Activated T-cell treated with anti-CD3 and anti-CD28 coated beads, Interleukin-2, amount 50 U/mL, for 72 hours (primary cell): ENCODE results near the gene SMURF2. TPM values are rescaled to one million over a fixed set of nuclear protein-coding genes. Genes with fewer than 3 reads are reported as not detected.
"Not testable (repeated sequence)": the region's sequence is repeated elsewhere in the genome, so short reads cannot be mapped to it uniquely, and the experiment has no call there.

ENCODE experiments used
- ATAC-seq, 2 donors: fragments of 150-1000 bp; cut with Tn5 transposase; replicated peaks in 1 of 2; 2 replicates each; pipeline ENCODE4 v1.10.0; 2021; ENCODE audit warnings: moderate library complexity in 2 of 2, mild to moderate bottlenecking in 1 of 2
- DNase-seq, 2 donors: peaks; one replicate each; pipeline ENCODE4 v3.0.0; 2021 to 2022; ENCODE audit warnings: mixed read lengths in 1 of 2
- H3K27ac Mint-ChIP-seq: one replicate; pipeline ENCODE4 v1.8.0; 2022; ENCODE audit warnings: mild to moderate bottlenecking, moderate library complexity, mixed read lengths
- H3K27me3 Mint-ChIP-seq: one replicate; pipeline ENCODE4 v1.8.0; 2022; ENCODE audit warnings: low read depth, mixed read lengths
- H3K36me3 Mint-ChIP-seq, 2 donors: one replicate each; pipeline ENCODE4 v1.8.0; 2022; ENCODE audit warnings: mixed read lengths in 2 of 2, mild to moderate bottlenecking in 1 of 2; ENCODE audit not compliant: insufficient read depth in 2 of 2
- H3K4me1 Mint-ChIP-seq: one replicate; pipeline ENCODE4 v1.8.0; 2022; ENCODE audit warnings: low read depth, mixed read lengths
- H3K4me3 Mint-ChIP-seq, 2 donors: one replicate each; pipeline ENCODE4 v1.8.0; 2022; ENCODE audit warnings: mild to moderate bottlenecking in 2 of 2, mixed read lengths in 2 of 2, moderate library complexity in 2 of 2
- H3K9me3 Mint-ChIP-seq, 2 donors: one replicate each; pipeline ENCODE4 v1.8.0; 2022; ENCODE audit warnings: mixed read lengths in 2 of 2
- total RNA-seq, 2 donors: library from RNA; stranded (reverse); gene quantifications; one replicate each; pipeline ENCODE4 v1.2.3, GENCODE V29; 2022

The SMURF2 gene
- total RNA-seq, 2 donors from 2014 or later, result 18.3 to 19.4 TPM

GRCh38 chr17:64617125-64617780, 44.9 kb downstream of the SMURF2 start:
- DNase-seq (no peak), ATAC-seq (no peak)
- Mint-ChIP-seq H3K36me3 (no peaks in the 10 kb centered on the region), H3K27ac (no peak overlapping the region), H3K4me1 (peaks cover 10% of the 10 kb centered on the region), H3K4me3 (no peak overlapping the region), H3K27me3 (no peaks in the 10 kb centered on the region), H3K9me3 (no peaks in the 10 kb centered on the region)

- H3K27ac Mint-ChIP-seq, result no peak overlapping the region
Measured at GRCh38 chr17:64615028-64615677, 47.0 kb downstream of the SMURF2 start.

GRCh38 chr17:64614266-64615027, 47.7 kb downstream of the SMURF2 start:
- Mint-ChIP-seq H3K27me3 (no peaks in the 10 kb centered on the region), H3K27ac (no peak overlapping the region), H3K36me3 (no peaks in the 10 kb centered on the region), H3K4me3 (no peak overlapping the region), H3K4me1 (peaks cover 13% of the 10 kb centered on the region), H3K9me3 (no peaks in the 10 kb centered on the region)
- ATAC-seq (no peak), DNase-seq (no peak)

More at GRCh38 chr17:64615028-64615677, 47.0 kb downstream of the SMURF2 start:
- DNase-seq (no peak), ATAC-seq (no peak)
- Mint-ChIP-seq H3K9me3 (no peaks in the 10 kb centered on the region), H3K27me3 (no peaks in the 10 kb centered on the region), H3K36me3 (no peaks in the 10 kb centered on the region), H3K4me1 (peaks cover 10% of the 10 kb centered on the region), H3K4me3 (no peak overlapping the region)

DNA sequence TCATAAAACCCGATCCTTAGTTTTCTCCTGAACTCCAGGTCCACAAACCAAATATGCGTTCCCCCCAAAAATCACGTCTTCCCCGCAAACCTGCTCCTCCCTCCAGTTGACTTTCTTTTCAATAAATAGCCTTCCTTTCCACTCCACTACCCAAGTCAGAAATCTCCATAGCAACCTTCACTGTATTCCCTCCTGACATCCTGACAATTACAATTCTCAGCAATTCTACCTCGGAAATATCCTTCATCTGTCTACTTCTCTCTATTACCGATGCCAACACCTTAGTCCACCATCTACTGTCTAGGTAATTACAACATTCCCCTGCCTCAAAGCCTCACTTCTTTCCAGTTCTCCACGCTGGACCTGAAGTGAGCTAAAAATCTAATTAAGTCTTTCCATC, 50.7 kb downstream of the SMURF2 start:
- Mint-ChIP-seq H3K36me3 (no peaks in the 10 kb centered on the region), H3K27me3 (no peaks in the 10 kb centered on the region), H3K4me3 (no peak overlapping the region), H3K4me1 (peaks cover 30% of the 10 kb centered on the region), H3K9me3 (no peaks in the 10 kb centered on the region), H3K27ac (no peak overlapping the region)
- ATAC-seq, result no peak
- no peak for DNase-seq

DNA sequence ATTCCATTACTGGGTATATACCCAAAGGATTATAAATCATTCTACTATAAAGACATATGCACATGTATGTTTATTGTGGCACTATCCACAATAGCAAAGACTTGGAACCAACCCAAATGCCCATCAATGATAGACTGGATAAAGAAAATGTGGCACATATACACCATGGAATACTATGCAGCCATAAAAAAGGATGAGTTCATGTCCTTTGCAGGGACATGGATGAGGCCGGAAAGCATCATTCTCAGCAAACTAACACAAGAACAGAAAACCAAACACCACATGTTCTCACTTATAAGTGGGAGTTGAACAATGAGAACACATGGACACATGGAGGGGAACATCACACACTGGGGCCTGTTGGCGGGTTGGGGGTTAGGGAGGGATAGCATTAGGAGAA, 51.9 kb downstream of the SMURF2 start:
- H3K27me3 Mint-ChIP-seq, H3K4me3 Mint-ChIP-seq: not testable (repeated sequence)
- peaks cover 36% of the 10 kb centered on the region for H3K4me1 Mint-ChIP-seq

GRCh38 chr17:64608571-64608981, 53.5 kb downstream of the SMURF2 start:
- no peaks in the 10 kb centered on the region for H3K27me3 Mint-ChIP-seq
- peak overlapping the region; percentile 76 for H3K27ac Mint-ChIP-seq
- H3K36me3 Mint-ChIP-seq, result no peaks in the 10 kb centered on the region
- H3K4me1 Mint-ChIP-seq, result peaks cover 47% of the 10 kb centered on the region
- DNase-seq (peak in 1 of 2 donors; percentile 7), ATAC-seq (peak; percentile 95)
- no peaks in the 10 kb centered on the region for H3K9me3 Mint-ChIP-seq
- peak overlapping the region; percentile 66 to 68 for H3K4me3 Mint-ChIP-seq

More for the DNA sequence above, 51.9 kb downstream of the SMURF2 start:
- H3K36me3 Mint-ChIP-seq, ATAC-seq, H3K9me3 Mint-ChIP-seq, DNase-seq, H3K27ac Mint-ChIP-seq: not testable (repeated sequence)

DNA sequence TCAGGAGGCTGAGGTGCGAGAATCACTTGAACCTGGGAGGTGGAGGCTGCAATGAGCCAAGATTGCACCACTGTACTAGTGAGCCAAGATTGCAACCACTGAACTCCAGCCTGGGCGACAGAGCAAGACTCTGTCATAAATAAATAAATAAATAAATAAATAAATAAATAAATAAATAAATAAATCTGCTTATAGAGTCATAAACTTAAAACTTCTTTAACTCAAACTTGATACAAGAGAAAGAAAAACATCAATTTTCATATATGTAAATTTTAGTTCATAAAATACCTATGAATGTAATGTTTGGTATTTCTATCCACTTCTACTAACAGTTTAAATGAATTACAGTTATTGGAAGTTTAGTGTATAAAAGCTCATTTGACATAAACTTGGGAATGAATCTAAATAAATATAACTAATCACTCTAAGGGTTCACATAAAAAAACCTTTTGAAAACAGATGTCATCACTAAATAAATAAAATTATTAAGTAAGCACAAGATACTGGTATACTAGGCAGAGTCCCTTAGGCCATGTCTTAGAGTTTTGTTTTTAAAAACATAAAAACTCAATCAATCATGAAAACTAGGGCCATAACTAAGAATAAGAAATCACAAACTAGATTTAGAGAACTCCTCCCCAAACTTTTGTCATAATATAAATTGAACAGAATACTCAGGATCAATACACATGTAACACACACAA, 54.1 kb downstream of the SMURF2 start:
- ATAC-seq, result peak; percentile 25 to 53
- DNase-seq, result no peak
- peaks cover 42% of the 10 kb centered on the region for H3K4me1 Mint-ChIP-seq
- no peaks in the 10 kb centered on the region for H3K9me3 Mint-ChIP-seq
- H3K4me3 Mint-ChIP-seq, result peak overlapping the region; percentile 66 to 68
- H3K36me3 Mint-ChIP-seq, result no peaks in the 10 kb centered on the region
- H3K27me3 Mint-ChIP-seq, result no peaks in the 10 kb centered on the region
- peak overlapping the region; percentile 76 for H3K27ac Mint-ChIP-seq

DNA sequence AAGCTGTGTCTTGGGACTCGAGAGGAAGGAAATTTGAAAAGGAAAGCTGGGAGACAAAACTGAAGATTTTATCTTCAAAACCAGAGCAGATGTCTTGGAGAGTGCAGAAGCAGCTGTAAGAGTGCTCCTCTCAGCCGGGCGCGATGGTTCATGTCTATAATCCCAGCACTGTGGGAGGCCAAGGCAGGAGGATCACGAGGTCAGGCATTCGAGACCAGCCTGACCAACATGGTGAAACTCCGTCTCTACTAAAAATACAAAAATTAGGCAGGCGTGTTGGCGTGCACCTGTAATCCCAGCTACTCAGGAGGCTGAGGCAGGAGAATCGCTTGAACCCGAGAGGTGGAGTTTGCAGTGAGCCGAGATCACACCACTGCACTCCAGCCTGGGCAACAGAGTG, 57.6 kb downstream of the SMURF2 start:
- H3K36me3 Mint-ChIP-seq, H3K27me3 Mint-ChIP-seq, H3K9me3 Mint-ChIP-seq, DNase-seq, H3K4me3 Mint-ChIP-seq, ATAC-seq: not testable (repeated sequence)
- peaks cover 44% of the 10 kb centered on the region for H3K4me1 Mint-ChIP-seq
- peak overlapping the region; percentile 22 for H3K27ac Mint-ChIP-seq

- Mint-ChIP-seq H3K9me3 (no peaks in the 10 kb centered on the region), H3K36me3 (no peaks in the 10 kb centered on the region), H3K27ac (no peak overlapping the region), H3K27me3 (no peaks in the 10 kb centered on the region), H3K4me1 (peaks cover 44% of the 10 kb centered on the region), H3K4me3 (no peak overlapping the region)
- DNase-seq, result no peak
- ATAC-seq, result no peak
Measured at GRCh38 chr17:64603987-64604386, 58.1 kb downstream of the SMURF2 start.

DNA sequence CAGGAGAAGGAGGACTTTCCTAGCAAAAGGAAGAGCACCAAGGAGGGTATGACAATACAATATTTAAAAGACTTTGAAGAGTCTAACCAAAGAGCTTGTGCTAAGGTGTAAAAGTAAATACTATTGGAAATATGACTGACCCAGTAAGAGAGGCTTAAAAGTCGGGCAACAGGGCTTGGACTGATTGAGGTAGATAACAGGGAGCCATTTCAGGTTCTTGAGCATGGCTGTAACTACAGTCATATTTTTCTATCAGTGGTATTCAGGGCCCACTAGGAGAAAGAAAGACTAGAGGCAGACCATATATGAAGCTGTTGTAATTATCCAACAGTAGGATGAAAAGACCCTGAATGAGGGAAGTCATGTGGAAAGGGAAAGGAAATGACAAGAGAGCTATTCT, 62.3 kb downstream of the SMURF2 start:
- ATAC-seq (peak; percentile 10 to 23), DNase-seq (no peak)
- Mint-ChIP-seq H3K4me1 (peaks cover 42% of the 10 kb centered on the region), H3K36me3 (peaks cover 2 to 9% of the 10 kb centered on the region in 2 donors), H3K27me3 (no peaks in the 10 kb centered on the region), H3K9me3 (no peaks in the 10 kb centered on the region), H3K4me3 (peak overlapping the region; percentile 67 to 78), H3K27ac (peak overlapping the region; percentile 59)

- H3K4me1 Mint-ChIP-seq, result peaks cover 36% of the 10 kb centered on the region
- peak overlapping the region; percentile 59 for H3K27ac Mint-ChIP-seq
- peak; percentile 99 to 100 for ATAC-seq
- no peaks in the 10 kb centered on the region for H3K27me3 Mint-ChIP-seq
- peaks cover 2 to 9% of the 10 kb centered on the region in 2 donors for H3K36me3 Mint-ChIP-seq
- DNase-seq, result peak; percentile 67 to 70
- H3K4me3 Mint-ChIP-seq, result peak overlapping the region; percentile 67 to 78
- no peaks in the 10 kb centered on the region for H3K9me3 Mint-ChIP-seq
Measured at GRCh38 chr17:64599187-64599676, 62.9 kb downstream of the SMURF2 start.

GRCh38 chr17:64598672-64599071, 63.4 kb downstream of the SMURF2 start:
- Mint-ChIP-seq H3K36me3 (peaks cover 2 to 9% of the 10 kb centered on the region in 2 donors), H3K4me1 (peaks cover 34% of the 10 kb centered on the region), H3K9me3 (no peaks in the 10 kb centered on the region), H3K27ac (peak overlapping the region; percentile 59), H3K27me3 (no peaks in the 10 kb centered on the region), H3K4me3 (peak overlapping the region; percentile 67 to 78)
- ATAC-seq (no peak), DNase-seq (no peak)
